Fibroblast of mammary gland (primary cell): ENCODE data around the gene SRL.
"Not testable (repeated sequence)": the region's sequence is repeated elsewhere in the genome, so short reads cannot be mapped to it uniquely, and the experiment has no call there.

Experiments
- DNase-seq: peaks from one replicate; pipeline ENCODE4 v3.0.0-alpha.2; 2010; ENCODE audit warnings: low read depth
- H3K4me3 ChIP-seq: 2 replicates; pipeline ENCODE4 v1.5.1; 2011; ENCODE audit warnings: low read depth, mild to moderate bottlenecking, low read length, moderate library complexity; ENCODE audit not compliant: control insufficient read depth
- TF ChIP-seq, protein P1 (sequence below): conservative IDR thresholded peaks from 2 replicates; pipeline ENCODE4 v1.5.1; 2011; ENCODE audit warnings: low read depth, low read length, inconsistent platforms; ENCODE audit not compliant: control insufficient read depth, insufficient read depth

The SRL gene

DNA sequence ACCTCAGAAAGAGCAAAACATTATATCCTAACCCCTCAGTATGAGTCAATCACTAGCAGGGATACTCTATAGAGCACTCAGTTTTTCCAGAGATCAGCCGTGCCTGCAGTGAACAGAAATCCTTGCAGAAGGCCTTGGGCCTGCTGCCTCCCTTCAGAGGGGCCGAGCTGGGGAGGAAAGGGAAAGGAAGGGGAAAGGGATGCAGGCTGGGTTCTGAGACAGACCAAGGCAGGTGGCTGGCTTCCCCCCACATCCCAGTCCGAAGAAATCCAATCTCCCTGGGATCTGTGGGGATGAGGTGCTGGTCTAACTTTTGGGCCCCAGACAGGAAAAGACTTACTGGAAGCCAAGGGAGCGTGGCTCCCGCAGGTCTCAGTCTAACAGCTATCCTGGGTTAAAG is 25.3 kb downstream of the SRL start:
- no peak for DNase-seq
- TF ChIP-seq, protein P1, sequence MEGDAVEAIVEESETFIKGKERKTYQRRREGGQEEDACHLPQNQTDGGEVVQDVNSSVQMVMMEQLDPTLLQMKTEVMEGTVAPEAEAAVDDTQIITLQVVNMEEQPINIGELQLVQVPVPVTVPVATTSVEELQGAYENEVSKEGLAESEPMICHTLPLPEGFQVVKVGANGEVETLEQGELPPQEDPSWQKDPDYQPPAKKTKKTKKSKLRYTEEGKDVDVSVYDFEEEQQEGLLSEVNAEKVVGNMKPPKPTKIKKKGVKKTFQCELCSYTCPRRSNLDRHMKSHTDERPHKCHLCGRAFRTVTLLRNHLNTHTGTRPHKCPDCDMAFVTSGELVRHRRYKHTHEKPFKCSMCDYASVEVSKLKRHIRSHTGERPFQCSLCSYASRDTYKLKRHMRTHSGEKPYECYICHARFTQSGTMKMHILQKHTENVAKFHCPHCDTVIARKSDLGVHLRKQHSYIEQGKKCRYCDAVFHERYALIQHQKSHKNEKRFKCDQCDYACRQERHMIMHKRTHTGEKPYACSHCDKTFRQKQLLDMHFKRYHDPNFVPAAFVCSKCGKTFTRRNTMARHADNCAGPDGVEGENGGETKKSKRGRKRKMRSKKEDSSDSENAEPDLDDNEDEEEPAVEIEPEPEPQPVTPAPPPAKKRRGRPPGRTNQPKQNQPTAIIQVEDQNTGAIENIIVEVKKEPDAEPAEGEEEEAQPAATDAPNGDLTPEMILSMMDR, result no peak
- no peak overlapping the region for H3K4me3 ChIP-seq

DNA sequence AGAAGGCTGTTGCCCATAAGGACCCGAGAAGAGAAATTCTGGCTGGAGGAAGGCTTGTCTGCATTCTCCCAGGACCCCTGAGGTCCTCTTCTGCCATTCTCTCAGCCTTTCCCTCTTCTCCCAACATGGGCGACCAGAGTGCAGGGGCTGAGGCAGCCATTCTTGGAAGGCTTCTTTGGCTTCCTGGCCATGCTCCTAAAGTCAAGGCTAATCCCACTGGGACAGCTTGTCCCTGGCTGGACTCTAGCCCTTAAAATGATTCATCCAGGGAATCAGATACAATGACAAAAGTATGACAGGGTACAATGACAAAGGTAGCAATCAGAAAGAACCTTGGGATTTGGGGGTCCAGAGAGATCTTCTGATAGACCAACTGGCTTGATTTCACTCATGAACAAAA is 26.8 kb downstream of the SRL start:
- no peak overlapping the region for H3K4me3 ChIP-seq
- DNase-seq, result no peak
- TF ChIP-seq, protein P1, result no peak

DNA sequence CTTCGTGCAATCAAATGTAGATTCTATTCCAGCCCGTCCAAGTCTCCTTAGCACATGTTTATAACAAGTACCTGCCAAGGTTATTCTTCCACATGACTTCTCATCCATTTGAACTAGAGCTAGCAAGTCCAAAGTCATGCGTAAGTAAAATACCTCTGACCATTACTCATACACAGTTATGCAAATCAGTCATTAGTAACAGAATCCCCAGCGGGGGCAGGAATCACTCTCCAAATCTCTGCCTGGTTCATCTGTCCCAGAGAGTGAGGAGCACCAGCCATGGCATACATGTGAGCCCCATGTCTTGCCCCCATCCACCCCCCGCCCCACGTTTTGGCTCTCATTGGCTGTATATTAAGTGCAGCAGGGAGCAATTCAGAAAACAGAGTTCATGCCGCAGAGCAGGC is 27.7 kb downstream of the SRL start:
- DNase-seq, result peak; percentile 94
- TF ChIP-seq, protein P1, result no peak
- H3K4me3 ChIP-seq, result no peak overlapping the region

DNA sequence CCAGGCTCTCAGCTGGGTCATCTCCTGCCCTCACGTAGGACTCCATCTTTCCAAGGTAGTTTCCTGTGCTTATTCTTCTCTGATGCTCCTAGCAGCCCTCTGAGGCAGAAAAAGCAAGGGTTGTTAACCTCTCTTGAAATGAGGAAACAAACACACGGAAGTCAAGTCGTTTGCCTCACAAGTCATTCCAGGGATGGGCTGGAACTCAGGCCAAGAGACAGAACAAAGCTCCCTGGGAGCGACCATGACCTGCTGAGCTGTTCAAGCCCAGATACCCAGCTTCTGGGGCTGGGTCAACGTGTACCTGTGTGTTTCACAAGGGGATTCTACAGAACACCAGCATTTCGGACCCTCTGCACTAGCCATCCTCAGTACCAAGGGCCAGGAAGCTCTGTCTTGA is 28.1 kb downstream of the SRL start:
- TF ChIP-seq, protein P1, result no peak
- H3K4me3 ChIP-seq, result no peak overlapping the region
- peak; percentile 42 for DNase-seq

DNA sequence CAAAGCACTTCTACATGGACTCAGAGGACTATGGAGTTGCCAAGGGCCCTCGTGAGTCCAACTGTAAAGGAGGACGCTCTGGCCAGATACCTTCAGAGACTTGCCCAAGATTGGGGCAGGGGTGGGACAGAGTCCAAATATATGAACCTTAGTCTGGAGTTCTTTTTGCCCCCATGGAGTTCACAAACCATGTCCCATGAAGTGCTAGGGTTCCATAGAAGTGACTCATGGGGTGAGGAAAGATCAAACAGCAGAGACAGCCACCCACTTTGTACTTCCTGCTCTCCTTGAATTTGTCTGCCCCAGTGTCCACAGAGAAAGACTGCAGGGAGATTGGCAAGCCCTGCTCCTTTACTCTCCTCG is 29.0 kb downstream of the SRL start:
- peak; percentile 71 for DNase-seq
- TF ChIP-seq, protein P1, result no peak
- H3K4me3 ChIP-seq, result no peak overlapping the region

DNA sequence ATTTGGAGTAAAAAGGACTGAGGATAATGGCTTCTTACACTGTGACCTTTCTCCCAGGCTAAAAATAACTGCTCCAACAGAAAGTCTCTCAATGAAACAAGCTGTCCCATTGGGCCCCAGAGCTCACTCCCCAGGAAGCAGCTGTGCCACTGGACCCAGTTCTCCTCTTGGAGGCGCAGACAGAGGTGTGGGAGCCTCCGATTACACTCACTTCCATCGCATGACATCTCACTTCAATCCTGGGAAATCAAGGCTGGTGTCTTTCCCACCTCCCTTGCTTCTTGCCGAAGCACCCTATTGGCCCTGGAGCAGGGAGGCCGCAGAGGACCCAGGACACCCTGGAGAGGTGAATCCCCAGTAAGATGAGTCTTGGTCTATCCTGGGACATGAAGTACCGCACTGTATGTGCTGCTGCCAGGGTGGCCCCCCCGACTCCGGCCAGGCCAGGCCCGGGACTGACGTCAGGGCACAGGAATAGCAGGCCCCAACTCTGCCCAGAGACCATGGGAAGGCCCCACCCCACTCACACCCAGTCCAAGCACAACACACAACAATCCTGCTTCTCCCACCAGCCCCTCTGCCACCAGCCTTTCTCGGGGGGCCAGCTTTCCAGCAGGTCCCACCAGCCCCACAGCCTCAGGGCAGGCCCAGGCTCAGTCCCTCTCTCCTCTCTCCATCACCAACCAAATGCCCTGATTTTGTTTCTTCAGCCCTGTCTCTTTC is 29.5 kb downstream of the SRL start:
- TF ChIP-seq, protein P1, result no peak
- DNase-seq, result no peak
- H3K4me3 ChIP-seq, result no peak overlapping the region

DNA sequence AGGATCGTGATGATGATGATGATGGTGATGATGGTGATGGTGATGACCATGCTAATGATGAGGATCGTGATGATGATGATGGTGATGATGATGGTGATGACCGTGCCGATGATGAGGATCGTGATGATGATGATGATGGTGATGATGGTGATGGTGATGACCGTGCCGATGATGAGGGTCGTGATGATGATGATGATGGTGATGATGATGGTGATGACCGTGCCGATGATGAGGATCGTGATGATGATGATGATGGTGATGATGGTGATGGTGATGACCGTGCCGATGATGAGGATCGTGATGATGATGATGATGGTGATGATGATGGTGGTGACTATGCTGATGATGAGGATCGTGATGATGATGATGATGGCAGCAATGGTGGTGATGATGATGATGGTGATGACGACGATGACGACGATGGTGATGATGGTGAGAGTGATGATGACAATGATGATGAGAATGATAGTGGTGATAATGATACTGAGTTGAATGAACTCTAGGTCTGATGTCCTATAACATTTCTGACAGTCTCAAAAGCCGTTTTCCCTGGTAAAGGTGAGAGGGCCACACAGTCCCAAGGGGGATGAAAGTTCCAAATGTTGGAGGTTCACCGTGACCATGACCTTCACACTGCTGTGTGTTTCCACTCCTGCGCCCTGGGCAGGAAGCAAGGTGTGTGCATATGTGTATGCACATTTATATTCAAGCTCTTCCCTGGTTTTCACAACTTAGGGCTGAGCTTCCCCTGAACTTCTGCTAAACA is 30.3 kb downstream of the SRL start:
- not testable (repeated sequence) for H3K4me3 ChIP-seq, DNase-seq
